ENCODE measurements around the gene ANXA10.
"Not testable (repeated sequence)": the region's sequence is repeated elsewhere in the genome, so short reads cannot be mapped to it uniquely, and the experiment has no call there.

The ANXA10 gene

GRCh38 chr4:168212656-168213055 lies 120.3 kb downstream of the ANXA10 start:
- no peaks in the 10 kb centered on the region for H3K9me3 ChIP-seq (ENCODE audit: control insufficient read depth, low read length)
- no peaks in the 10 kb centered on the region for H3K36me3 ChIP-seq (ENCODE audit: control insufficient read depth, insufficient read depth, low read length)
- no peak overlapping the region for H3K4me3 ChIP-seq (ENCODE audit: low read length)
- no peak overlapping the region for H3K9ac ChIP-seq (ENCODE audit: low read length)
- no peaks in the 10 kb centered on the region for H3K27me3 ChIP-seq (ENCODE audit: control insufficient read depth, insufficient read depth, low read length)
- H3K4me1 ChIP-seq (ENCODE audit: control insufficient read depth, insufficient read depth, low read length): peaks cover 8% of the 10 kb centered on the region

- H3K4me1 ChIP-seq (ENCODE audit: control insufficient read depth, insufficient read depth, low read length); H3K4me3 ChIP-seq (ENCODE audit: low read length); H3K36me3 ChIP-seq (ENCODE audit: control insufficient read depth, insufficient read depth, low read length); H3K27me3 ChIP-seq (ENCODE audit: control insufficient read depth, insufficient read depth, low read length); H3K9me3 ChIP-seq (ENCODE audit: control insufficient read depth, low read length); H3K9ac ChIP-seq (ENCODE audit: low read length): not testable (repeated sequence)
Observed at GRCh38 chr4:168213511-168213910, 121.2 kb downstream of the ANXA10 start.

GRCh38 chr4:168218645-168219044 lies 126.3 kb downstream of the ANXA10 start:
- Histone ChIP-seq H3K36me3 (ENCODE audit: control insufficient read depth, insufficient read depth, low read length) (no peaks in the 10 kb centered on the region), H3K9me3 (ENCODE audit: control insufficient read depth, low read length) (no peaks in the 10 kb centered on the region), H3K9ac (ENCODE audit: low read length) (no peak overlapping the region), H3K4me1 (ENCODE audit: control insufficient read depth, insufficient read depth, low read length) (peaks cover 3% of the 10 kb centered on the region), H3K4me3 (ENCODE audit: low read length) (no peak overlapping the region), H3K27me3 (ENCODE audit: control insufficient read depth, insufficient read depth, low read length) (no peaks in the 10 kb centered on the region)

GRCh38 chr4:168220893-168221292 lies 128.6 kb downstream of the ANXA10 start:
- Histone ChIP-seq H3K9ac (ENCODE audit: low read length) (no peak overlapping the region), H3K27me3 (ENCODE audit: control insufficient read depth, insufficient read depth, low read length) (no peaks in the 10 kb centered on the region), H3K4me3 (ENCODE audit: low read length) (no peak overlapping the region), H3K36me3 (ENCODE audit: control insufficient read depth, insufficient read depth, low read length) (no peaks in the 10 kb centered on the region), H3K9me3 (ENCODE audit: control insufficient read depth, low read length) (no peaks in the 10 kb centered on the region), H3K4me1 (ENCODE audit: control insufficient read depth, insufficient read depth, low read length) (peaks cover 3% of the 10 kb centered on the region)

GRCh38 chr4:168221301-168221700 lies 129.0 kb downstream of the ANXA10 start:
- H3K36me3 ChIP-seq (ENCODE audit: control insufficient read depth, insufficient read depth, low read length): no peaks in the 10 kb centered on the region
- H3K4me1 ChIP-seq (ENCODE audit: control insufficient read depth, insufficient read depth, low read length): peaks cover 3% of the 10 kb centered on the region
- no peaks in the 10 kb centered on the region for H3K9me3 ChIP-seq (ENCODE audit: control insufficient read depth, low read length)
- H3K27me3 ChIP-seq (ENCODE audit: control insufficient read depth, insufficient read depth, low read length): no peaks in the 10 kb centered on the region
- H3K9ac ChIP-seq (ENCODE audit: low read length): no peak overlapping the region
- no peak overlapping the region for H3K4me3 ChIP-seq (ENCODE audit: low read length)
